Measurements from ENCODE around the gene PRRG1. TPM values are rescaled to one million over a fixed set of nuclear protein-coding genes. Genes with fewer than 3 reads are reported as not detected.
A peak's percentile ranks its signal among the peaks of the same experiment; 100 is the strongest.

Gene PRRG1
- total RNA-seq, 1 experiment from 2014 or later = 9.0 TPM

DNA sequence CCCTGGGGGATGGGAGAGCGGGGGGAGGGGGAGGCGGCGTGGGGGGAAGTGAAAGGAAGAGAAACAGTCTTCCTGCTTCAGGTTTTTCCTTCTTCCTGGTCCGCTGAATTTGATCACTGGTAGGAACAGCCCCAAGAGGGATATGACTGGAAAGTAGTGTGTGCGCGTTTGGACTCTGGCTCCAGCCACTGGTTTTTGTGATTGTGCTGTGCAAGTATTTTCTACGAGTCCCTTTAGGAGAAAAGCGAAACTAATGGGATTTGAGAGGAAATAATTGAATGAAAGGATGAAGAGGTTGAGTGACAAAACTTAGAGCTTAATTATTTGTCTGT is 836 bp downstream of the PRRG1 start:
- H4K91ac ChIP-seq (ENCODE audit: insufficient read length, low read depth, low read length) = no peak overlapping the region
- no peak overlapping the region for H2BK5ac ChIP-seq (ENCODE audit: insufficient read length, low read length)
- H3K23ac ChIP-seq (ENCODE audit: insufficient read length, low read depth, low read length) = no peak overlapping the region
- H2BK12ac ChIP-seq (ENCODE audit: insufficient read length, low read depth, low read length) = no peak overlapping the region
- no peak overlapping the region for H2AK5ac ChIP-seq (ENCODE audit: insufficient read length, low read length)
- H3K56ac ChIP-seq (ENCODE audit: insufficient read length, low read depth, low read length) = no peak overlapping the region
- no peaks in the 10 kb centered on the region for H4K20me1 ChIP-seq (ENCODE audit: control insufficient read depth, insufficient read depth, insufficient read length)
- no peaks in the 10 kb centered on the region for H3K27me3 ChIP-seq (ENCODE audit: insufficient read depth, low read length)
- peak overlapping the region; percentile 54 for H3K4me2 ChIP-seq (ENCODE audit: insufficient read depth, insufficient read length, low read length)
- peaks cover 2% of the 10 kb centered on the region for H3K23me2 ChIP-seq (ENCODE audit: insufficient read length, low read depth, low read length, poor library complexity, severe bottlenecking)
- H3K27ac ChIP-seq (ENCODE audit: insufficient read length, low read depth, low read length) = no peak overlapping the region
- H3K4me1 ChIP-seq (ENCODE audit: insufficient read depth, low read length) = peaks cover 4% of the 10 kb centered on the region; the same call in 1 of the 2 replicates
- no peak overlapping the region for H2BK15ac ChIP-seq (ENCODE audit: low read depth, low read length)
- Mint-ChIP-seq H3K4me1 (peaks cover 19 to 28% of the 10 kb centered on the region in 2 experiments), H3K27me3 (ENCODE audit: low read depth) (no peaks in the 10 kb centered on the region; the same call in 1 of the 2 replicates), H3K4me3 (peak overlapping the region; percentile 85 to 92), H3K9me3 (peaks cover 32 to 48% of the 10 kb centered on the region in 2 experiments), H3K27ac (peak overlapping the region in 1 of 3 experiments; percentile 65; a peak in 2 of 7 replicates), H3K36me3 (ENCODE audit: insufficient read depth in 1 of 3, low read depth in 3 of 3) (peaks cover 2 to 4% (median 3%) of the 10 kb centered on the region in 3 experiments; a peak in 5 of 7 replicates)
- H3T11ph ChIP-seq (ENCODE audit: low read length) = no peak overlapping the region
- peaks cover 4% of the 10 kb centered on the region; the same call in 1 of the 2 replicates for H3K79me2 ChIP-seq (ENCODE audit: insufficient read depth, low read length)
- TF ChIP-seq, protein P1, sequence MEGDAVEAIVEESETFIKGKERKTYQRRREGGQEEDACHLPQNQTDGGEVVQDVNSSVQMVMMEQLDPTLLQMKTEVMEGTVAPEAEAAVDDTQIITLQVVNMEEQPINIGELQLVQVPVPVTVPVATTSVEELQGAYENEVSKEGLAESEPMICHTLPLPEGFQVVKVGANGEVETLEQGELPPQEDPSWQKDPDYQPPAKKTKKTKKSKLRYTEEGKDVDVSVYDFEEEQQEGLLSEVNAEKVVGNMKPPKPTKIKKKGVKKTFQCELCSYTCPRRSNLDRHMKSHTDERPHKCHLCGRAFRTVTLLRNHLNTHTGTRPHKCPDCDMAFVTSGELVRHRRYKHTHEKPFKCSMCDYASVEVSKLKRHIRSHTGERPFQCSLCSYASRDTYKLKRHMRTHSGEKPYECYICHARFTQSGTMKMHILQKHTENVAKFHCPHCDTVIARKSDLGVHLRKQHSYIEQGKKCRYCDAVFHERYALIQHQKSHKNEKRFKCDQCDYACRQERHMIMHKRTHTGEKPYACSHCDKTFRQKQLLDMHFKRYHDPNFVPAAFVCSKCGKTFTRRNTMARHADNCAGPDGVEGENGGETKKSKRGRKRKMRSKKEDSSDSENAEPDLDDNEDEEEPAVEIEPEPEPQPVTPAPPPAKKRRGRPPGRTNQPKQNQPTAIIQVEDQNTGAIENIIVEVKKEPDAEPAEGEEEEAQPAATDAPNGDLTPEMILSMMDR (conservative IDR thresholded peaks at IDR 0.05) = no peak
- H3K18ac ChIP-seq (ENCODE audit: insufficient read length, low read depth, low read length) = no peak overlapping the region
- no peak overlapping the region; the same call in 1 of the 2 replicates for H3K14ac ChIP-seq (ENCODE audit: insufficient read depth, low read length)
- H2BK20ac ChIP-seq (ENCODE audit: low read depth, low read length, poor library complexity, severe bottlenecking) = no peak overlapping the region
- H4K8ac ChIP-seq (replicated peaks; ENCODE audit: insufficient read length, low read depth, low read length) = no peak overlapping the region
- no peaks in the 10 kb centered on the region for H3K9me3 ChIP-seq (ENCODE audit: control insufficient read depth, low read depth, low read length)
- peak overlapping the region; percentile 45 for H3K9ac ChIP-seq (ENCODE audit: extremely low read depth, insufficient read length, low read length)
- H3K4ac ChIP-seq (ENCODE audit: low read depth, low read length) = no peak overlapping the region
- no peaks in the 10 kb centered on the region for H3K79me1 ChIP-seq (ENCODE audit: insufficient read depth, low read depth, low read length, poor library complexity, severe bottlenecking)
- H2BK120ac ChIP-seq (ENCODE audit: low read depth, low read length, poor library complexity, severe bottlenecking) = no peak overlapping the region
- no peak overlapping the region for H4K5ac ChIP-seq (ENCODE audit: insufficient read length, low read depth, low read length)
- no peak overlapping the region for H2AFZ ChIP-seq (ENCODE audit: low read length)
- WGBS (ENCODE audit: extremely low coverage, insufficient read length, low lambda C conversion rate) = no CpG with 5 or more reads among the region's 8 CpGs
- no peak for DNase-seq
